Measurements from ENCODE around the gene DHRS1. TPM values are rescaled to one million over a fixed set of nuclear protein-coding genes. Genes with fewer than 3 reads are reported as not detected.

DHRS1 gene
- total RNA-seq, 2 experiments from 2014 or later, result 11.7 to 14.6 TPM

DNA sequence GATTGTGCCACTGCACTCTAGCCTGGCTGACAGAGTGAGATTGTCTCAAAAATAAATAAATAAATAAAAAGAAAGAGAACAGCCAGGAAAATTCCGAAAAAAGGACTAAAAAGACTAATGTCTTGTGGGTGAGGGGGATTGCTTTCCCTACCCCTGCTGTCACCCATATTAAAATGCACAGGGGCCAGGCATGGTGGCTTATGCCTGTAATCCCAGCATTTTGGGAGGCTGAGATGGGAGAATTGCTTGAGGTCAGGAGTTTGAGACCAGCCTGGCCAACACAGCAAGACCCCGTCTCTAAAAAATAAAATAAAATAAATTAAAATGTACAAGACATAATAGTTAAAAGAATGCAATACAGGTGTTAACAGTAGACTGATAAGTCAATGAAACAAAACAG lies 6.1 kb downstream of the DHRS1 start:
- Mint-ChIP-seq H3K27ac (no peak overlapping the region), H3K4me1 (peaks cover 46% of the 10 kb centered on the region), H3K9me3 (ENCODE audit: low read depth) (no peaks in the 10 kb centered on the region), H3K27me3 (no peaks in the 10 kb centered on the region), H3K36me3 (ENCODE audit: low read depth) (peaks cover 40% of the 10 kb centered on the region), H3K4me3 (no peak overlapping the region)
- intact Hi-C loops (cut with DNase I, micrococcal nuclease), result no loop called here
- ATAC-seq (no peak), DNase-seq (no peak)
- CTCF ChIA-PET, result interaction anchor here (0.7 to 4.2 kb wide), 11 partner anchors 9 to 143 kb away, joined by 3 to 36 read pairs (median 6); partner anchors contain the start of genes CIDEB, MDP1 and RABGGTA
- POLR2A ChIA-PET, result no interaction called here

DNA sequence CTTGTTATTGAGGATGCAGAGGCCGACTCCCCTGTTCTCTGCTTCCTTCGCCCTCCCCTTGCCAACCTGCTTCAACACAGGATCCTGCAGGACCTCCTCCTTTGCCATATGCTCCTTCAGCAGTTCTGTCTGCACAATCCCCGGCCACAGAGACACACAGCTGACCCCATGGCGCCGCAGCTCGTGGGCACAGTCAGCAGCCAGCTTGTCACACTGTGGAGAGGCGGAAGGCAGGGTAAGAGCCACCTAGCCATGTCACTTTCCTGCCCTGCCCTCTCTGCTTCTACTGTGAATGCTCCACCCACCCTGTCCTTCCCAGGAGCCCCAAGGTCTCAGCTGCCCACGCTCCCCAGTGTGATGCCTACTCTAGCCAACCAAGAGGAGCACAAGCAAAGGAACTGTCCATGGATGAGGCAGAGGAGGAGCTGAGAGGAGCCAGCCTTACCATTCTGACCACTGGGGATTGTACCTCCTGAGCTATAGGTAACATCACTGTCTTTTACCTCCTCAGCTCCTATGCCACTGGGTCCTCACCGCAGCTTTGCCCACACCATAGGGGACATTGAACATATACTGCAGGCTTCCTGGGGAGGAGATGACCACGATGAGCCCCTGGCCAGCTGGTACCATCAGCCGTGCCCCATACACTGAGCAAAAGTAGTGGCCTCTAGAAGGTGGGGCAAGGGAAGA lies 7.3 kb downstream of the DHRS1 start:
- ChIA-PET POLR2A (interaction anchor here (1.1 kb wide), 1 partner anchor 50 kb away, joined by 4 read pairs; the partner anchor contains the start of gene TINF2), CTCF (interaction anchor here (0.8 to 4.2 kb wide), 11 partner anchors 11 to 145 kb away, joined by 3 to 36 read pairs (median 6); partner anchors contain the start of genes CIDEB, MDP1, RABGGTA and TINF2)
- Mint-ChIP-seq H3K4me3 (no peak overlapping the region), H3K36me3 (ENCODE audit: low read depth) (peaks cover 41% of the 10 kb centered on the region), H3K4me1 (peaks cover 45% of the 10 kb centered on the region), H3K9me3 (ENCODE audit: low read depth) (no peaks in the 10 kb centered on the region), H3K27ac (no peak overlapping the region), H3K27me3 (no peaks in the 10 kb centered on the region)
- DNase-seq (no peak), ATAC-seq (no peak)
- intact Hi-C loops (cut with DNase I, micrococcal nuclease), result no loop called here

DNA sequence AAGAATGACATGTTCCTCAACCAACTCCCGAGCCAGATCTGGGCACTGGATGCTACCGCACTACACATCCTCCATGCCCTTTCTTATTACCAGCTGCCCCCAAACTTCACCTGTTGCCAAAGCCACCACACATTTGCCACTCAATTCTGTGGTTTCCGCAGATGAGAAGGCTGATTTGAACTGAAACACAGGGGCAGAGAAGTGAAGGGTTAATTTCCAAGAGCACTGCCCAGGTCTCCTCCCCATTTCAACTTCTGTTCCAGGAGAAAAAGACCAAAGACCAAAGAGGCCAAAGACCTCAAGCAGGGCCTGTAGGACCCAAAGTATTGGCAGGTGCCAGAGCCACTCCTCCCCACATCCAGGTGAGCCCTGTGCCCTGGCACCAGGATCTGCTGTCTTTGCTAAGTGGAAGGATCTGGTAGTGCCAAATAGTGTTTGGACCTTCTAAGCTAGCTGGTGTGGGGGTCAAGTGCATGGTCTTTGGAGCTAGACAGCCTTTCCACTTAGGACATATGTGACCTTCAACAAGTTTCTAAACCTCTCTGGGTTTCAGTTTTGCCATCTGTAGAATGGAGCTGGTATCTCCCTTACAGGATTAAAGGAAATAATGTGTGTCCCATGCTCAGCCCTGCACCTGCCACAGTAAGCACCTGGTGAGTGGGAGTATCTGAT lies 8.0 kb downstream of the DHRS1 start:
- DNase-seq (no peak), ATAC-seq (no peak)
- no peak overlapping the region for H3K27ac Mint-ChIP-seq
- no peaks in the 10 kb centered on the region for H3K9me3 Mint-ChIP-seq (ENCODE audit: low read depth)
- H3K4me1 Mint-ChIP-seq, result peaks cover 38% of the 10 kb centered on the region
- no peak overlapping the region for H3K4me3 Mint-ChIP-seq
- peaks cover 39% of the 10 kb centered on the region for H3K36me3 Mint-ChIP-seq (ENCODE audit: low read depth)
- CTCF ChIA-PET, result interaction anchor here (1.0 to 4.2 kb wide), 8 partner anchors 11 to 145 kb away, joined by 3 to 36 read pairs (median 6); partner anchors contain the start of genes LTB4R2, RABGGTA and TINF2
- POLR2A ChIA-PET, result interaction anchor here (1.0 to 1.1 kb wide), 2 partner anchors 14 to 49 kb away, joined by 3 to 4 read pairs; partner anchors contain the start of gene TINF2
- intact Hi-C loops (cut with DNase I, micrococcal nuclease), result no loop called here
- H3K27me3 Mint-ChIP-seq, result no peaks in the 10 kb centered on the region

DNA sequence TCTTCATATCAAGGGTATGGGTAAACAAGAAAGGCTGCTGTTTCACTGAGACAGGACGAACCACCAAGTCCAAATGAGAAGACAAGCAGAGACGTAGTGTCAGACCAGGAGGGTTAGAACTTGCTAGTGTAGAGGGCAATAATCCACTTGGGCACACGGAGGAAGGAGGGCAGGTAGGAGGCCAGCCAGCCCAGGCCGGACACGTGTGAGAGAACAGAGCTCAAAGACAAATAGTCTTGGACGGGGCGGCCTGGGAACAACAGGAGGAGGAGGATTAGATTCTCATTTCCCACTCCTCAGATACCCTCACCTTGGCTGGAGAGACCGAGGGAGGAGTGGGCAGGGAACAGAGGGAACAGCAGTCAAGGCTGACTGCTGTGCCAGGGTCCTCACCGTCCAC lies 8.8 kb downstream of the DHRS1 start:
- DNase-seq (no peak), ATAC-seq (no peak)
- H3K9me3 Mint-ChIP-seq (ENCODE audit: low read depth), result no peaks in the 10 kb centered on the region
- peaks cover 31% of the 10 kb centered on the region for H3K36me3 Mint-ChIP-seq (ENCODE audit: low read depth)
- H3K27ac Mint-ChIP-seq, result no peak overlapping the region
- intact Hi-C loops (cut with DNase I, micrococcal nuclease), result no loop called here
- peaks cover 29% of the 10 kb centered on the region for H3K4me1 Mint-ChIP-seq
- POLR2A ChIA-PET, result interaction anchor here (1.0 to 1.5 kb wide), 2 partner anchors 13 to 48 kb away, joined by 3 to 10 read pairs; partner anchors contain the start of gene TINF2
- CTCF ChIA-PET, result interaction anchor here (0.9 to 4.2 kb wide), 12 partner anchors 9 to 183 kb away, joined by 3 to 36 read pairs (median 6); partner anchors contain the start of genes CIDEB, DHRS1, LTB4R2 and MDP1
- H3K27me3 Mint-ChIP-seq, result no peaks in the 10 kb centered on the region
- no peak overlapping the region for H3K4me3 Mint-ChIP-seq

DNA sequence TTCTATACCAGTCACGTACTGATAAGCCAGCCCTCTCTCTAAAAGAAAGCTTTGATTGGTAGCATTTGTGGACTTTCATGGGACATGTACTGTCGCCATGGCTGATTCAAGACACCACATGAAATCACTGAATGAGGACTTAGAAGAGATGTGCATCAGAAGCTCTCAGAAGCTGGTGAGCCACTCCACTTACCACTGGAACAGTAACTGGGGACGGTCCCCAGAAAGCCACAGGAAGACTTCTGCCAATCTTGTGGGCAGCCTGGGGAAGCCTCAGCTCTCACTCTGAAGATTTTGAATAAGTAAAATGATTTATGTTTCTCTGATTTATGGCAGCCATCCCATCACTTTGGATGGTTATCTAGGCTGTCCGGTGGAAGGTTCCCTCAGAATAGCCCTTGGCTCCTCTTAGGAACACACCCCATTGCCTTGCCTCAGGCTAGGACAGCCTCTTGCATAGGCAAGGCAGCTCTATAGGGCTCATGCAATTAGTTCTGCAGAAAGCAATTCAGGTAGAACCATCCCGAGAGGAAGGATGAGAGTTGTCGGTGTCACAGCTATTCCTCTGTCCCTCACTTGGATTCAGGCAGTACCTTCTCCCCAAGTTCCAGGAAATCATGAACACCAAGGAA lies 9.8 kb downstream of the DHRS1 start:
- H3K4me1 Mint-ChIP-seq, result peaks cover 28% of the 10 kb centered on the region
- ATAC-seq (peak; percentile 99), DNase-seq (peak; percentile 88)
- POLR2A ChIA-PET, result interaction anchor here (0.9 to 1.5 kb wide), 6 partner anchors 11 to 142 kb away, joined by 3 to 10 read pairs (median 5); partner anchors contain the start of genes LTB4R2, RABGGTA and TINF2
- no peaks in the 10 kb centered on the region for H3K27me3 Mint-ChIP-seq
- intact Hi-C loops (cut with DNase I, micrococcal nuclease), result loop anchor here (1.0 kb wide), 3 partner anchors 8 to 15 kb away; no protein-coding TSS in a partner anchor
- peak overlapping the region; percentile 21 for H3K4me3 Mint-ChIP-seq
- CTCF ChIA-PET, result interaction anchor here (0.9 to 4.2 kb wide), 13 partner anchors 10 to 182 kb away, joined by 3 to 36 read pairs (median 5); partner anchors contain the start of genes CIDEB, DHRS1, IPO4 and MDP1
- H3K36me3 Mint-ChIP-seq (ENCODE audit: low read depth), result peaks cover 31% of the 10 kb centered on the region
- no peaks in the 10 kb centered on the region for H3K9me3 Mint-ChIP-seq (ENCODE audit: low read depth)
- H3K27ac Mint-ChIP-seq, result peak overlapping the region; percentile 25

DNA sequence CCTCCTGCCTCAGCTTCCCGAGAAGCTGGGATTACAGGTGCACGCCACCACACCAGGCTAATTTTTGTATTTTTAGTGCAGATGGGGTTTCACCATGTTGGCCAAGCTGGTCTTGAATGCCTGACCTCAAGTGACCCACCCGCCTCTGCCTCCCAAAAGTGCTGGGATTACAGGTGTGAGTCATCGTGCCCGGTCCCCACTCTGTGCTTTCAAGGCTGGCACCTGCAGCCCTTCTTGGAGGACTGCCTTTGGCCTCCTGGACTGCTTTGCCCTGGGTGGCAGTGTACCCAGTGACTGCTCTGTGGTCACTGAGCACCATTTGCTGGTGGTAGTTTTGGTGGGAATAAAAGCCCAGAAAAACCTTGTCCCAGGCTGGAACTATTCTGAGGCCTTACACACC lies 12.6 kb downstream of the DHRS1 start:
- Mint-ChIP-seq H3K9me3 (ENCODE audit: low read depth) (no peaks in the 10 kb centered on the region), H3K36me3 (ENCODE audit: low read depth) (peaks cover 19% of the 10 kb centered on the region), H3K4me3 (no peak overlapping the region), H3K27ac (no peak overlapping the region), H3K27me3 (no peaks in the 10 kb centered on the region), H3K4me1 (peaks cover 28% of the 10 kb centered on the region)
- no peak for DNase-seq
- ChIA-PET CTCF (interaction anchor here (0.9 kb wide), 1 partner anchor 10 kb away, joined by 3 read pairs; no protein-coding TSS in a partner anchor), POLR2A (no interaction called here)
- no peak for ATAC-seq
- intact Hi-C loops (cut with DNase I, micrococcal nuclease), result no loop called here

DNA sequence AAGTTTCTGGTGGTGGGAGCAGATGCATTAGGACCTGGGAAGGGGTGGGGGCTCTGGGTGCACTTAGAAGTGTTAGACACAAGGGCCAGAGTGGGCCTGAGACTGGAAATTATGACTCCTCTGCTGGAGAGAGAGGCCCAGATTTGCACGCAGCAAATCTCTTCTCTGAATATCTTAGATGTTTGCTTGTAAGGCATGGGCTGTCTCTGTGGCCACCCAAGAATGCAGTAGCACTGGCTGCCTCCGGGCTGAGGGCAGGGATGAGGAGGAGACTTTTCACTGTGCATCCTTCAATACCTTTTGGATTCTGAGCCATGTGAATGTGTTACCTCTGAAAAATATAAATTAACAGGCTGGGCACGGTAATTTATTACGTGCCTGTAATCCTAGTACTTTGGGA lies 14.2 kb downstream of the DHRS1 start:
- no peak overlapping the region for H3K27ac Mint-ChIP-seq
- H3K4me1 Mint-ChIP-seq, result peaks cover 25% of the 10 kb centered on the region
- ChIA-PET POLR2A (interaction anchor here (0.6 to 0.8 kb wide), 2 partner anchors 65 to 1274 kb away, joined by 5 to 6 read pairs; no protein-coding TSS in a partner anchor), CTCF (interaction anchor here (1.0 kb wide), 1 partner anchor 23 kb away, joined by 4 read pairs; no protein-coding TSS in a partner anchor)
- H3K36me3 Mint-ChIP-seq (ENCODE audit: low read depth), result peaks cover 4% of the 10 kb centered on the region
- no peak for DNase-seq
- intact Hi-C loops (cut with DNase I, micrococcal nuclease), result no loop called here
- no peaks in the 10 kb centered on the region for H3K27me3 Mint-ChIP-seq
- H3K9me3 Mint-ChIP-seq (ENCODE audit: low read depth), result no peaks in the 10 kb centered on the region
- ATAC-seq, result no peak
- H3K4me3 Mint-ChIP-seq, result no peak overlapping the region

DNA sequence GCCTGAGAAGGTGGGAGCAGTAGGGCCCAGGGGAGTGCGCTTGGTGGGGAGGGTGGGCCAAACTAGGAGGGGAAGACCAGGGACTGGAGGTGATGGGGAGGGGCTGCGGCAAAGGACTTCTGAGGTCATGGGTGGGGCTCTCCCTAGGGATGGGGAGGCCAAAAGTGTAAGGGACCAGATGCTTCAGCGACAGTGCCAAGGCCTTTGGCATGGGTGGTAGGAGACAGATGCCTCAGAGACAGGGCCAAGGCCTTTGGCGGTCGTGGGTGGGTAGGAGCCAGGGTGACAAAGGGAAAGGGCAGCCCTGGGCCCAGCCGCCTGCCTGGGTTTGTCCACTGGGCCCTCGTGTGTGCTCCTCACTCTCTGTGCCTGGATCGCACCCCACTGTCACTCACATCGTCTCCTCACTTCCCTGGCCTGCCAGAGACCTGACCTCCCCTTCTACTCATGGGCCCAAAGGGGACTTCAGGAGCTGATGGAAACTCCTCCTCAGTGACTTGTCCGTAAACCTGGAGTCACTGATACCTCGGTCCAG lies 15.0 kb downstream of the DHRS1 start:
- Mint-ChIP-seq H3K27ac (no peak overlapping the region), H3K36me3 (ENCODE audit: low read depth) (peaks cover 1% of the 10 kb centered on the region), H3K9me3 (ENCODE audit: low read depth) (no peaks in the 10 kb centered on the region), H3K4me3 (no peak overlapping the region), H3K27me3 (no peaks in the 10 kb centered on the region), H3K4me1 (peaks cover 25% of the 10 kb centered on the region)
- CTCF ChIA-PET, result interaction anchor here (1.3 kb wide), 1 partner anchor 13 kb away, joined by 4 read pairs; no protein-coding TSS in a partner anchor
- no peak for ATAC-seq
- intact Hi-C loops (cut with DNase I, micrococcal nuclease), result no loop called here
- POLR2A ChIA-PET, result no interaction called here
- DNase-seq, result no peak

DNA sequence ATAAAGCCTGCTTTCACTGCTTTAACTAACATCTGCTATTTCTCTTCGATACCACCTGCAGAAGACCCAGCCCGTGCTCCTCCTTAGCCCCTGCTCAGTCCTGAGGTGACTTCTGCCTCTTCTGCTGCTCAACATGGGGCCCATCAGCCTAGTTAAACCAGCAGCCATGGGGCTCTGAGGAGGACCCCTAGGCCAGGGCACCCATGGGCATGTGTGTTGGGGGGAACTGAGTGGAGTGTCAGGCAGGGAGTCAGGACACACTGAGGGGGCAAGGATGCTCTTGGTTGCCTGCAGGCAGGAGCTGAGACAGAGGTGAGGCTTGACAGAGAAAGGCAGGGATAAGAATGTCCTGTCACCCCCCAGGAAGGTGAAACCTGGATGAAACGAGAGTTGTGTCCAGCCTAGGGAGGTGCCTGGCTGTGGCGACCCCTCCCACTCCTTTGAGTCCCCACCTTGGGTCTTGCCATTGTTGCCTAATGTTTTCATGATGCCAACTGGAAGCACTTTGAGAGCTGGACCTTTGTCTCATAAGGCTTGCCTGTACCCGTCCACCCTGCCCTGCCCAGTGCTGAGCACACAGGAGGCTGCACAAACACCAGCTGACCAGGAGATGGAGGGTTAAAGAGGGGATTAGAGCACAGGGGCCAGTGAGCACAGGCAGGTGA lies 15.7 kb downstream of the DHRS1 start:
- Mint-ChIP-seq H3K27me3 (no peaks in the 10 kb centered on the region), H3K4me3 (no peak overlapping the region), H3K27ac (peak overlapping the region; percentile 38), H3K9me3 (ENCODE audit: low read depth) (no peaks in the 10 kb centered on the region), H3K36me3 (ENCODE audit: low read depth) (peaks cover 1% of the 10 kb centered on the region), H3K4me1 (peaks cover 25% of the 10 kb centered on the region)
- no peak for ATAC-seq
- CTCF ChIA-PET, result interaction anchor here (0.8 to 1.4 kb wide), 3 partner anchors 10 to 13 kb away, joined by 4 to 8 read pairs (median 5); partner anchors contain the start of gene RABGGTA
- POLR2A ChIA-PET, result no interaction called here
- DNase-seq, result no peak
- intact Hi-C loops (cut with DNase I, micrococcal nuclease), result no loop called here

DNA sequence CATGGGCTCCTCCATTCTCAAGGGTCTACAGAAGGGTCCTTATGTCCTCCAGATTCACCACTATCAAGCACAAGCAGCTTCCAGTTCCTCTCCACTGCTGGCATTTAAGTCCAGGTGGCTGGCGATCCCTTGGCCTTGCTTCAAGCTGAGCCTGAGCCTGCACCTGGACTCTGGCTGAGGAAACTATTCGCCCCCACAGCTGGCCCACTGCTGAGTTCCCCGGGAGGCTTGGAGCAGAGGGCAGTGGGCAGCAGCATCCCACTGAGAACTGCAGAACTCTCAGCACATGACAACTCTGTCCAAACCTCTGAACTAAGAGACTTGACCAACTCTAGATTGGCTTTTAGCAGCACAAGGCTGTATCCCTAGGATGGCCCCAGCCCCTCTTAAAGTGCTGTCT lies 16.8 kb downstream of the DHRS1 start:
- no peak overlapping the region for H3K4me3 Mint-ChIP-seq
- peaks cover 6% of the 10 kb centered on the region for H3K36me3 Mint-ChIP-seq (ENCODE audit: low read depth)
- peaks cover 4% of the 10 kb centered on the region for H3K9me3 Mint-ChIP-seq (ENCODE audit: low read depth)
- POLR2A ChIA-PET, result no interaction called here
- CTCF ChIA-PET, result interaction anchor here (0.7 to 1.4 kb wide), 5 partner anchors 9 to 229 kb away, joined by 3 to 8 read pairs (median 5); partner anchors contain the start of genes RABGGTA and TINF2
- DNase-seq (no peak), ATAC-seq (no peak)
- no peak overlapping the region for H3K27ac Mint-ChIP-seq
- intact Hi-C loops (cut with DNase I, micrococcal nuclease), result no loop called here
- no peaks in the 10 kb centered on the region for H3K27me3 Mint-ChIP-seq
- H3K4me1 Mint-ChIP-seq, result peaks cover 31% of the 10 kb centered on the region
